Measurements from ENCODE around the gene MIER1.

Gene MIER1

GRCh38 chr1:67005068-67005467, 80.3 kb downstream of the MIER1 start:
- Histone ChIP-seq H3K9me3 (ENCODE audit: control insufficient read depth, insufficient read depth, low read depth, low read length) (no peaks in the 10 kb centered on the region), H3K4me1 (ENCODE audit: control insufficient read depth, insufficient read depth, low read length) (no peaks in the 10 kb centered on the region), H3K4me3 (ENCODE audit: low read depth, low read length) (no peak overlapping the region), H3K36me3 (ENCODE audit: control insufficient read depth in 2 of 2, insufficient read depth in 1 of 2, low read length in 2 of 2) (peaks cover 5 to 71% of the 10 kb centered on the region in 2 experiments; a peak in 1 of 3 replicates), H3K27ac (ENCODE audit: extremely low read depth, low read depth, low read length) (no peak overlapping the region)
- CTCF ChIA-PET = interaction anchor here (1.5 kb wide), 1 partner anchor 9 kb away, joined by 6 read pairs; no protein-coding TSS in a partner anchor
- POLR2A ChIA-PET = no interaction called here
- TF ChIP-seq, protein P1, sequence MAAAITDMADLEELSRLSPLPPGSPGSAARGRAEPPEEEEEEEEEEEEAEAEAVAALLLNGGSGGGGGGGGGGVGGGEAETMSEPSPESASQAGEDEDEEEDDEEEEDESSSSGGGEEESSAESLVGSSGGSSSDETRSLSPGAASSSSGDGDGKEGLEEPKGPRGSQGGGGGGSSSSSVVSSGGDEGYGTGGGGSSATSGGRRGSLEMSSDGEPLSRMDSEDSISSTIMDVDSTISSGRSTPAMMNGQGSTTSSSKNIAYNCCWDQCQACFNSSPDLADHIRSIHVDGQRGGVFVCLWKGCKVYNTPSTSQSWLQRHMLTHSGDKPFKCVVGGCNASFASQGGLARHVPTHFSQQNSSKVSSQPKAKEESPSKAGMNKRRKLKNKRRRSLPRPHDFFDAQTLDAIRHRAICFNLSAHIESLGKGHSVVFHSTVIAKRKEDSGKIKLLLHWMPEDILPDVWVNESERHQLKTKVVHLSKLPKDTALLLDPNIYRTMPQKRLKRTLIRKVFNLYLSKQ (tag by site-specific recombination; IDR thresholded peaks at IDR 0.05; ENCODE audit: borderline replicate concordance) = no peak
- TF ChIP-seq ZNF341 (tag by site-specific recombination; IDR thresholded peaks at IDR 0.05; ENCODE audit: low read depth) = peak; percentile 24; the same call in 1 of the 2 replicates
- no peak for TF ChIP-seq ZNF521 (tag by site-specific recombination; IDR thresholded peaks at IDR 0.05)
- TF ChIP-seq ZBTB8A (tag by site-specific recombination; IDR thresholded peaks at IDR 0.05) = no peak
- no peak for TF ChIP-seq ZNF449 (tag by site-specific recombination; IDR thresholded peaks at IDR 0.05)

DNA sequence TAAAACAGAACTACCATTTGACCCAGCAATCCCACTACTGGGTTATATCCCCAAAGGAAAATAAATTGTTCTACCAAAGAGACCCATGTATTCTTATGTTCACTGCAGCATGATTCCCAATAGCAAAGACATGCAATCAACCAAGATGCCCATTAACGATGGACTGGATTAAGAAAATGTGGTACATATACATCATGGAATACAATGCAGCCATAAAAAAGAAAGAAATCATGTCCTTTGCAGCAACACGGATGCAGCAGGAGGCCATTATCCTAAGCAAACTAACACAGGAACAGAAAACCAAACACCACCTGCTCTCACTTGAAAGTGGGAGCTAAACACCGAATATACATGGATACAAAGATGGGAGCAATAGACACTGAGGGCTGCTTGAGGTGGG, 85.0 kb downstream of the MIER1 start:
- CTCF ChIA-PET = no interaction called here
- Histone ChIP-seq H3K4me3 (ENCODE audit: low read depth, low read length) (no peak overlapping the region), H3K9me3 (ENCODE audit: control insufficient read depth, insufficient read depth, low read depth, low read length) (no peaks in the 10 kb centered on the region), H3K36me3 (ENCODE audit: control insufficient read depth in 2 of 2, insufficient read depth in 1 of 2, low read length in 2 of 2) (peaks cover 10 to 49% of the 10 kb centered on the region in 2 experiments; a peak in 2 of 3 replicates), H3K4me1 (ENCODE audit: control insufficient read depth, insufficient read depth, low read length) (no peaks in the 10 kb centered on the region), H3K27ac (ENCODE audit: extremely low read depth, low read depth, low read length) (no peak overlapping the region)
- POLR2A ChIA-PET = no interaction called here
- TF ChIP-seq ZBTB1 (tag by site-specific recombination; IDR thresholded peaks at IDR 0.05) = no peak
- TF ChIP-seq ZNF785 (tag by site-specific recombination; IDR thresholded peaks at IDR 0.05) = no peak
- no peak for TF ChIP-seq HOXA7 (CRISPR knock-in tag; IDR thresholded peaks at IDR 0.05; ENCODE audit: borderline replicate concordance)
- no peak for TF ChIP-seq ZNF341 (tag by site-specific recombination; IDR thresholded peaks at IDR 0.05; ENCODE audit: low read depth)
- no peak for TF ChIP-seq ZNF560 (tag by site-specific recombination; IDR thresholded peaks at IDR 0.05; ENCODE audit: borderline replicate concordance)
- TF ChIP-seq ZNF596 (tag by site-specific recombination; IDR thresholded peaks at IDR 0.05) = no peak
- TF ChIP-seq ZNF146 (tag by site-specific recombination; IDR thresholded peaks at IDR 0.05) = peak; percentile 66
- TF ChIP-seq ZNF624 (tag by site-specific recombination; IDR thresholded peaks at IDR 0.05) = no peak
- TF ChIP-seq ZNF324 (tag by site-specific recombination; IDR thresholded peaks at IDR 0.05) = no peak
- TF ChIP-seq ZBTB44 (tag by site-specific recombination; IDR thresholded peaks at IDR 0.05) = no peak
- peak; percentile 26; the same call in 1 of the 2 replicates for TF ChIP-seq SCRT2 (tag by site-specific recombination; IDR thresholded peaks at IDR 0.05)
- TF ChIP-seq ZNF747 (tag by site-specific recombination; IDR thresholded peaks at IDR 0.05) = no peak
- TF ChIP-seq ZBTB17 (tag by site-specific recombination; IDR thresholded peaks at IDR 0.05) = no peak

GRCh38 chr1:67013573-67013972, 88.8 kb downstream of the MIER1 start:
- CTCF ChIA-PET = interaction anchor here (0.7 to 1.3 kb wide), 3 partner anchors 136 to 487 kb away, joined by 3 read pairs; no protein-coding TSS in a partner anchor
- Histone ChIP-seq H3K36me3 (ENCODE audit: control insufficient read depth in 2 of 2, insufficient read depth in 1 of 2, low read length in 2 of 2) (peaks cover 17 to 45% of the 10 kb centered on the region in 2 experiments), H3K9me3 (ENCODE audit: control insufficient read depth, insufficient read depth, low read depth, low read length) (no peaks in the 10 kb centered on the region), H3K27ac (ENCODE audit: extremely low read depth, low read depth, low read length) (no peak overlapping the region), H3K4me1 (ENCODE audit: control insufficient read depth, insufficient read depth, low read length) (no peaks in the 10 kb centered on the region), H3K4me3 (ENCODE audit: low read depth, low read length) (no peak overlapping the region)
- TF ChIP-seq, protein P2, sequence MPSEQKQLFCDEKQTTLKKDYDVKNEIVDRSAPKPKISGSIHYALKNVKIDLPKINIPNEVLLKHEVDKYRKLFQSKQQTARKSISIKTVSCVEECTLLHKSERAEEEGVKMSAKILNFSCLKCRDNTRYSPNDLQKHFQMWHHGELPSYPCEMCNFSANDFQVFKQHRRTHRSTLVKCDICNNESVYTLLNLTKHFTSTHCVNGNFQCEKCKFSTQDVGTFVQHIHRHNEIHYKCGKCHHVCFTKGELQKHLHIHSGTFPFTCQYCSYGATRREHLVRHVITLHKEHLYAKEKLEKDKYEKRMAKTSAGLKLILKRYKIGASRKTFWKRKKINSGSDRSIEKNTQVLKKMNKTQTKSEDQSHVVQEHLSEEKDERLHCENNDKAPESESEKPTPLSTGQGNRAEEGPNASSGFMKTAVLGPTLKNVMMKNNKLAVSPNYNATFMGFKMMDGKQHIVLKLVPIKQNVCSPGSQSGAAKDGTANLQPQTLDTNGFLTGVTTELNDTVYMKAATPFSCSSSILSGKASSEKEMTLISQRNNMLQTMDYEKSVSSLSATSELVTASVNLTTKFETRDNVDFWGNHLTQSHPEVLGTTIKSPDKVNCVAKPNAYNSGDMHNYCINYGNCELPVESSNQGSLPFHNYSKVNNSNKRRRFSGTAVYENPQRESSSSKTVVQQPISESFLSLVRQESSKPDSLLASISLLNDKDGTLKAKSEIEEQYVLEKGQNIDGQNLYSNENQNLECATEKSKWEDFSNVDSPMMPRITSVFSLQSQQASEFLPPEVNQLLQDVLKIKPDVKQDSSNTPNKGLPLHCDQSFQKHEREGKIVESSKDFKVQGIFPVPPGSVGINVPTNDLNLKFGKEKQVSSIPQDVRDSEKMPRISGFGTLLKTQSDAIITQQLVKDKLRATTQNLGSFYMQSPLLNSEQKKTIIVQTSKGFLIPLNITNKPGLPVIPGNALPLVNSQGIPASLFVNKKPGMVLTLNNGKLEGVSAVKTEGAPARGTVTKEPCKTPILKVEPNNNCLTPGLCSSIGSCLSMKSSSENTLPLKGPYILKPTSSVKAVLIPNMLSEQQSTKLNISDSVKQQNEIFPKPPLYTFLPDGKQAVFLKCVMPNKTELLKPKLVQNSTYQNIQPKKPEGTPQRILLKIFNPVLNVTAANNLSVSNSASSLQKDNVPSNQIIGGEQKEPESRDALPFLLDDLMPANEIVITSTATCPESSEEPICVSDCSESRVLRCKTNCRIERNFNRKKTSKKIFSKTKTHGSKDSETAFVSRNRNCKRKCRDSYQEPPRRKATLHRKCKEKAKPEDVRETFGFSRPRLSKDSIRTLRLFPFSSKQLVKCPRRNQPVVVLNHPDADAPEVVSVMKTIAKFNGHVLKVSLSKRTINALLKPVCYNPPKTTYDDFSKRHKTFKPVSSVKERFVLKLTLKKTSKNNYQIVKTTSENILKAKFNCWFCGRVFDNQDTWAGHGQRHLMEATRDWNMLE (tag by site-specific recombination; conservative IDR thresholded peaks at IDR 0.05; ENCODE audit: low read depth) = no peak
- TF ChIP-seq, protein P3, sequence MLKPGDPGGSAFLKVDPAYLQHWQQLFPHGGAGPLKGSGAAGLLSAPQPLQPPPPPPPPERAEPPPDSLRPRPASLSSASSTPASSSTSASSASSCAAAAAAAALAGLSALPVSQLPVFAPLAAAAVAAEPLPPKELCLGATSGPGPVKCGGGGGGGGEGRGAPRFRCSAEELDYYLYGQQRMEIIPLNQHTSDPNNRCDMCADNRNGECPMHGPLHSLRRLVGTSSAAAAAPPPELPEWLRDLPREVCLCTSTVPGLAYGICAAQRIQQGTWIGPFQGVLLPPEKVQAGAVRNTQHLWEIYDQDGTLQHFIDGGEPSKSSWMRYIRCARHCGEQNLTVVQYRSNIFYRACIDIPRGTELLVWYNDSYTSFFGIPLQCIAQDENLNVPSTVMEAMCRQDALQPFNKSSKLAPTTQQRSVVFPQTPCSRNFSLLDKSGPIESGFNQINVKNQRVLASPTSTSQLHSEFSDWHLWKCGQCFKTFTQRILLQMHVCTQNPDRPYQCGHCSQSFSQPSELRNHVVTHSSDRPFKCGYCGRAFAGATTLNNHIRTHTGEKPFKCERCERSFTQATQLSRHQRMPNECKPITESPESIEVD (tag by site-specific recombination; IDR thresholded peaks at IDR 0.05) = peak; percentile 48
- TF ChIP-seq ZNF548 (tag by site-specific recombination; IDR thresholded peaks at IDR 0.05) = peak; percentile 43; the same call in 1 of the 2 replicates
- POLR2A ChIA-PET = interaction anchor here (0.6 kb wide), 1 partner anchor 16 kb away, joined by 5 read pairs; no protein-coding TSS in a partner anchor

Data from HEK293 (cell line).